Measurements from ENCODE around the gene RNF180. TPM values are rescaled to one million over a fixed set of nuclear protein-coding genes. Genes with fewer than 3 reads are reported as not detected.

The RNF180 gene
- total and polyA plus RNA-seq, 2 donors (not counting 1 experiment from before 2014, with no cell fraction given) = not detected

GRCh38 chr5:64364426-64364825, 198.8 kb downstream of the RNF180 start:
- H3K27ac ChIP-seq (ENCODE audit: low read length in 2 of 2) = no peak overlapping the region
- no peak overlapping the region for H3K9ac ChIP-seq (ENCODE audit: low read length)
- POLR2A ChIA-PET = no interaction called here
- no peaks in the 10 kb centered on the region for H3K27me3 Mint-ChIP-seq
- CTCF ChIA-PET = no interaction called here
- 86% methylated on average over 3 of the region's 3 CpGs for WGBS (ENCODE audit: insufficient coverage)
- peaks cover 12% of the 10 kb centered on the region for H3K9me3 Mint-ChIP-seq (ENCODE audit: insufficient read depth)
- H3K4me3 ChIP-seq (ENCODE audit: control extremely low read depth in 1 of 5, extremely low read depth in 1 of 5, insufficient read depth in 1 of 5, low read depth in 2 of 5, low read length in 4 of 5) = no peak overlapping the region
- no peaks in the 10 kb centered on the region for H3K9me3 ChIP-seq (ENCODE audit: control extremely low read depth in 1 of 3, control insufficient read depth in 2 of 3, insufficient read depth in 1 of 3, low read length in 2 of 3)
- no peak overlapping the region for H3K27ac Mint-ChIP-seq
- TF ChIP-seq CTCF (IDR thresholded peaks at IDR 0.05) = no peak
- TF ChIP-seq EZH2 (IDR thresholded peaks at IDR 0.05; ENCODE audit: borderline replicate concordance, insufficient read depth, low read depth, low read length, poor library complexity, severe bottlenecking) = no peak
- ATAC-seq (ENCODE audit: low read depth) (no peak), DNase-seq (no peak)
- no peak overlapping the region for H2AFZ ChIP-seq (ENCODE audit: insufficient read depth, low read depth, low read length, poor library complexity, severe bottlenecking)
- H3K27me3 ChIP-seq (replicated peaks in 1 of 4; ENCODE audit: control extremely low read depth in 1 of 4, control insufficient read depth in 3 of 4, insufficient read depth in 4 of 4, low read length in 3 of 4) = no peaks in the 10 kb centered on the region
- no peaks in the 10 kb centered on the region for H3K79me2 ChIP-seq (ENCODE audit: control insufficient read depth, insufficient read depth, low read length)
- H3K36me3 ChIP-seq (replicated peaks in 1 of 2; ENCODE audit: control extremely low read depth in 1 of 2, control insufficient read depth in 1 of 2, extremely low read depth in 1 of 2, insufficient read depth in 2 of 2, low read length in 1 of 2) = no peaks in the 10 kb centered on the region
- H3K4me2 ChIP-seq (replicated peaks; ENCODE audit: low read depth, low read length, poor library complexity, severe bottlenecking) = no peak overlapping the region
- no peaks in the 10 kb centered on the region for H3K4me1 ChIP-seq (ENCODE audit: control insufficient read depth in 2 of 2, insufficient read depth in 2 of 2, low read length in 2 of 2)
- intact Hi-C loops (cut with micrococcal nuclease) = no loop called here
- no peaks in the 10 kb centered on the region for H4K20me1 ChIP-seq (ENCODE audit: control insufficient read depth, insufficient read depth, low read length, poor library complexity, severe bottlenecking)
- no peak overlapping the region for H3K4me3 Mint-ChIP-seq
- H3K4me1 Mint-ChIP-seq = no peaks in the 10 kb centered on the region

- Histone ChIP-seq H3K79me2 (ENCODE audit: control insufficient read depth, insufficient read depth, low read length) (no peaks in the 10 kb centered on the region), H3K27ac (ENCODE audit: low read length in 2 of 2) (no peak overlapping the region), H3K36me3 (replicated peaks in 1 of 2; ENCODE audit: control extremely low read depth in 1 of 2, control insufficient read depth in 1 of 2, extremely low read depth in 1 of 2, insufficient read depth in 2 of 2, low read length in 1 of 2) (no peaks in the 10 kb centered on the region), H4K20me1 (ENCODE audit: control insufficient read depth, insufficient read depth, low read length, poor library complexity, severe bottlenecking) (no peaks in the 10 kb centered on the region), H3K9me3 (ENCODE audit: control extremely low read depth in 1 of 3, control insufficient read depth in 2 of 3, insufficient read depth in 1 of 3, low read length in 2 of 3) (no peaks in the 10 kb centered on the region), H3K4me1 (ENCODE audit: control insufficient read depth in 2 of 2, insufficient read depth in 2 of 2, low read length in 2 of 2) (no peaks in the 10 kb centered on the region), H3K9ac (ENCODE audit: low read length) (no peak overlapping the region), H3K27me3 (replicated peaks in 1 of 4; ENCODE audit: control extremely low read depth in 1 of 4, control insufficient read depth in 3 of 4, insufficient read depth in 4 of 4, low read length in 3 of 4) (no peaks in the 10 kb centered on the region), H2AFZ (ENCODE audit: insufficient read depth, low read depth, low read length, poor library complexity, severe bottlenecking) (no peak overlapping the region), H3K4me3 (ENCODE audit: control extremely low read depth in 1 of 5, extremely low read depth in 1 of 5, insufficient read depth in 1 of 5, low read depth in 2 of 5, low read length in 4 of 5) (no peak overlapping the region), H3K4me2 (replicated peaks; ENCODE audit: low read depth, low read length, poor library complexity, severe bottlenecking) (no peak overlapping the region)
- POLR2A ChIA-PET = no interaction called here
- DNase-seq = no peak
- no peaks in the 10 kb centered on the region for H3K27me3 Mint-ChIP-seq
- no peak overlapping the region for H3K27ac Mint-ChIP-seq
- TF ChIP-seq EZH2 (IDR thresholded peaks at IDR 0.05; ENCODE audit: borderline replicate concordance, insufficient read depth, low read depth, low read length, poor library complexity, severe bottlenecking) (no peak), CTCF (IDR thresholded peaks at IDR 0.05) (no peak)
- H3K4me1 Mint-ChIP-seq = no peaks in the 10 kb centered on the region
- no peak for ATAC-seq (ENCODE audit: low read depth)
- CTCF ChIA-PET = no interaction called here
- intact Hi-C loops (cut with micrococcal nuclease) = no loop called here
- H3K4me3 Mint-ChIP-seq = no peak overlapping the region
- H3K9me3 Mint-ChIP-seq (ENCODE audit: insufficient read depth) = no peaks in the 10 kb centered on the region
These were observed 219.1 kb downstream of the RNF180 start for GRCh38 chr5:64384765-64385164.
